Upper lobe of left lung (tissue), 6 donors: ENCODE data around the gene NR4A3. TPM values are rescaled to one million over a fixed set of nuclear protein-coding genes. Genes with fewer than 3 reads are reported as not detected.

Experiments used
- ATAC-seq, 2 donors: fragments of 200-7000 bp; cut with Tn5 transposase; one replicate each; pipeline ENCODE4 v1.9.1; 2022; ENCODE audit warnings: mild to moderate bottlenecking in 2 of 2, moderate library complexity in 2 of 2; ENCODE audit not compliant: low FRiP score in 2 of 2
- DNase-seq, 2 donors: peaks; one replicate each; pipeline ENCODE4 v3.0.0-alpha.2; 2019 to 2020
- H3K27ac ChIP-seq, 4 donors: fragments of 200-600 bp; sonication (generic); one replicate each; pipeline ENCODE4 v1.5.1; 2016 to 2019
- H3K27me3 ChIP-seq, 4 donors: fragments of 200-600 bp; sonication (generic); one replicate each; pipeline ENCODE4 v1.5.1; 2017 to 2019
- H3K36me3 ChIP-seq, 4 donors: fragments of 200-600 bp; sonication (generic); one replicate each; pipeline ENCODE4 v1.5.1; 2016 to 2019
- H3K4me1 ChIP-seq, 4 donors: fragments of 200-600 bp; sonication (generic); one replicate each; pipeline ENCODE4 v1.5.1; 2018 to 2019
- H3K4me3 ChIP-seq, 4 donors: fragments of 200-600 bp; sonication (generic); one replicate each; pipeline ENCODE4 v1.5.1; 2017 to 2019; ENCODE audit warnings: mild to moderate bottlenecking in 2 of 4, moderate library complexity in 1 of 4
- H3K9me3 ChIP-seq, 4 donors: fragments of 200-600 bp; sonication (generic); one replicate each; pipeline ENCODE4 v1.5.1; 2018 to 2019
- EP300 ChIP-seq, 4 donors: sonication (generic); formaldehyde crosslinking; IDR thresholded peaks; one replicate each; pipeline ENCODE4 v1.5.1; 2017; ENCODE audit warnings: antibody characterized with exemption in 4 of 4, control low read depth in 2 of 4
- POLR2A ChIP-seq, 4 donors: fragments of 450-650 bp; IDR thresholded peaks; one replicate each; pipeline ENCODE4 v1.5.1; 2016 to 2017; ENCODE audit warnings: antibody characterized with exemption in 4 of 4, mild to moderate bottlenecking in 2 of 4
- POLR2AphosphoS5 ChIP-seq, 2 donors: sonication (generic); formaldehyde crosslinking; IDR thresholded peaks; one replicate each; pipeline ENCODE4 v1.5.1; 2017; ENCODE audit warnings: antibody characterized with exemption in 2 of 2
- WGBS, 2 donors: methylation state at CpG; one replicate each; pipeline ENCODE4 v1.1.5; 2017 to 2018; 5-methylcytosine and 5-hydroxymethylcytosine counted together
- total RNA-seq, 6 donors: library from RNA; depleted of rRNA in 4 of 6; stranded (reverse); fragments of >200 nt in 4 of 6; gene quantifications; one replicate each; pipeline versions ENCODE4 v1.1.0 to v1.2.1, GENCODE V29; 2016 to 2021
- TF ChIP-seq, protein P1 (sequence below), 6 experiments: fragments of 450-650 bp in 4 of 6; fragments of 200-600 bp in 2 of 6; sonication (generic) in 2 of 6; IDR thresholded peaks; one replicate each; pipeline ENCODE4 v1.5.1; 2016 to 2019; ENCODE audit warnings: antibody characterized with exemption in 6 of 6
- donor health status: DM: no; HTN: no; CAD: no; lungs with moderate emphysema.
- donor health status: DM: no; HTN: yes; CAD: no; lungs with severe emphysema.

NR4A3 gene
- total RNA-seq, 6 donors from 2014 or later: 1.0 to 10.8 (median 5.6) TPM

DNA sequence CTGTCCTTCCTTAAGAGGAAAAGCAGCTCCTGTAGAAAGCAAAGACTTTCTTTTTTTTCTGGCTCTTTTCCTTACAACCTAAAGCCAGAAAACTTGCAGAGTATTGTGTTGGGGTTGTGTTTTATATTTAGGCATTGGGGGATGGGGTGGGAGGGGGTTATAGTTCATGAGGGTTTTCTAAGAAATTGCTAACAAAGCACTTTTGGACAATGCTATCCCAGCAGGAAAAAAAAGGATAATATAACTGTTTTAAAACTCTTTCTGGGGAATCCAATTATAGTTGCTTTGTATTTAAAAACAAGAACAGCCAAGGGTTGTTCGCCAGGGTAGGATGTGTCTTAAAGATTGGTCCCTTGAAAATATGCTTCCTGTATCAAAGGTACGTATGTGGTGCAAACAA is 42.3 kb downstream of the NR4A3 start:
- no peaks in the 10 kb centered on the region for H3K36me3 ChIP-seq
- H3K27me3 ChIP-seq: no peaks in the 10 kb centered on the region
- no peak overlapping the region for H3K4me3 ChIP-seq
- no peak for ATAC-seq
- no peaks in the 10 kb centered on the region for H3K9me3 ChIP-seq
- 80 to 96% methylated on average over 2 of the region's 2 CpGs for WGBS, 2 donors
- no peak overlapping the region for H3K27ac ChIP-seq
- TF ChIP-seq POLR2AphosphoS5 (IDR thresholded peaks at IDR 0.05) (no peak), POLR2A (IDR thresholded peaks at IDR 0.05) (no peak), EP300 (IDR thresholded peaks at IDR 0.05) (no peak)
- TF ChIP-seq, protein P1, sequence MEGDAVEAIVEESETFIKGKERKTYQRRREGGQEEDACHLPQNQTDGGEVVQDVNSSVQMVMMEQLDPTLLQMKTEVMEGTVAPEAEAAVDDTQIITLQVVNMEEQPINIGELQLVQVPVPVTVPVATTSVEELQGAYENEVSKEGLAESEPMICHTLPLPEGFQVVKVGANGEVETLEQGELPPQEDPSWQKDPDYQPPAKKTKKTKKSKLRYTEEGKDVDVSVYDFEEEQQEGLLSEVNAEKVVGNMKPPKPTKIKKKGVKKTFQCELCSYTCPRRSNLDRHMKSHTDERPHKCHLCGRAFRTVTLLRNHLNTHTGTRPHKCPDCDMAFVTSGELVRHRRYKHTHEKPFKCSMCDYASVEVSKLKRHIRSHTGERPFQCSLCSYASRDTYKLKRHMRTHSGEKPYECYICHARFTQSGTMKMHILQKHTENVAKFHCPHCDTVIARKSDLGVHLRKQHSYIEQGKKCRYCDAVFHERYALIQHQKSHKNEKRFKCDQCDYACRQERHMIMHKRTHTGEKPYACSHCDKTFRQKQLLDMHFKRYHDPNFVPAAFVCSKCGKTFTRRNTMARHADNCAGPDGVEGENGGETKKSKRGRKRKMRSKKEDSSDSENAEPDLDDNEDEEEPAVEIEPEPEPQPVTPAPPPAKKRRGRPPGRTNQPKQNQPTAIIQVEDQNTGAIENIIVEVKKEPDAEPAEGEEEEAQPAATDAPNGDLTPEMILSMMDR (IDR thresholded peaks at IDR 0.05): no peak
- H3K4me1 ChIP-seq: no peaks in the 10 kb centered on the region
- DNase-seq: no peak

DNA sequence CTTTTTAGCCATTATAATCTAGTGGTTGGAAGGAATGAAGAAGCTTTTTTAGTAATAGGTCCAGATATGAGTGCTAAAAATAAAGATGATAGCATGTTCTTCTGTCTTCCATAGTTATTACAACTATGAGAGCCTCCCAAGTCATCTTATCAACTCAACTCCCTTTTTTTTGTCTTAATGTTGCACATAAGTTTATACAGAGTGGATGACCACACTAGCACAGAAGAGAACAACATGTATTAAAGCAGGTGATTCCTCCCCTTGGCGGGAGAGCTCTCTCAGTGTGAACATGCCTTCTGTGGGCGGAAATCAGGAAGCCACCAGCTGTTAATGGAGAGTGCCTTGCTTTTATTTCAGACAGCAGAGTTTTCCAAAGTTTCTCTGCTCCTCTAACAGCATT is 44.7 kb downstream of the NR4A3 start:
- TF ChIP-seq POLR2A (IDR thresholded peaks at IDR 0.05): no peak
- Histone ChIP-seq H3K27ac (no peak overlapping the region), H3K36me3 (no peaks in the 10 kb centered on the region), H3K27me3 (no peaks in the 10 kb centered on the region), H3K4me1 (no peaks in the 10 kb centered on the region), H3K4me3 (no peak overlapping the region), H3K9me3 (no peaks in the 10 kb centered on the region)
- DNase-seq: no peak
- ATAC-seq: no peak
- 58 to 85% methylated on average over 2 of the region's 2 CpGs for WGBS, 2 donors

- WGBS, 2 donors: 42 to 45% methylated on average over 3 of the region's 3 CpGs
- ATAC-seq (no peak), DNase-seq (no peak)
Observed at GRCh38 chr9:99867536-99867935, 45.9 kb downstream of the NR4A3 start.

GRCh38 chr9:99867968-99868367 is 46.3 kb downstream of the NR4A3 start:
- Histone ChIP-seq H3K27me3 (no peaks in the 10 kb centered on the region), H3K27ac (no peak overlapping the region), H3K9me3 (no peaks in the 10 kb centered on the region), H3K36me3 (no peaks in the 10 kb centered on the region), H3K4me1 (no peaks in the 10 kb centered on the region), H3K4me3 (no peak overlapping the region)
- no peak for ATAC-seq
- DNase-seq: no peak
- TF ChIP-seq, protein P1 (IDR thresholded peaks at IDR 0.05): no peak
- no peak for TF ChIP-seq POLR2AphosphoS5 (IDR thresholded peaks at IDR 0.05)
- no peak for TF ChIP-seq POLR2A (IDR thresholded peaks at IDR 0.05)
- TF ChIP-seq EP300 (IDR thresholded peaks at IDR 0.05): no peak

More at GRCh38 chr9:99867536-99867935, 45.9 kb downstream of the NR4A3 start:
- Histone ChIP-seq H3K27ac (no peak overlapping the region), H3K27me3 (no peaks in the 10 kb centered on the region), H3K36me3 (no peaks in the 10 kb centered on the region), H3K4me1 (no peaks in the 10 kb centered on the region), H3K4me3 (no peak overlapping the region), H3K9me3 (no peaks in the 10 kb centered on the region)
- TF ChIP-seq EP300 (IDR thresholded peaks at IDR 0.05) (no peak), POLR2A (IDR thresholded peaks at IDR 0.05) (no peak), POLR2AphosphoS5 (IDR thresholded peaks at IDR 0.05) (no peak)
- TF ChIP-seq, protein P1 (IDR thresholded peaks at IDR 0.05): no peak

- no peaks in the 10 kb centered on the region for H3K9me3 ChIP-seq
- DNase-seq (no peak), ATAC-seq (peak in 1 of 2 donors; percentile 29)
- H3K27me3 ChIP-seq: no peaks in the 10 kb centered on the region
- no peaks in the 10 kb centered on the region for H3K36me3 ChIP-seq
- TF ChIP-seq, protein P1 (IDR thresholded peaks at IDR 0.05): no peak
- TF ChIP-seq POLR2A (IDR thresholded peaks at IDR 0.05) (no peak), EP300 (IDR thresholded peaks at IDR 0.05) (no peak), POLR2AphosphoS5 (IDR thresholded peaks at IDR 0.05) (no peak)
- WGBS, 2 donors: 77 to 85% methylated on average over 2 of the region's 2 CpGs
- H3K27ac ChIP-seq: no peak overlapping the region
- H3K4me3 ChIP-seq: no peak overlapping the region
- no peaks in the 10 kb centered on the region for H3K4me1 ChIP-seq
Observed at GRCh38 chr9:99868845-99869244, 47.2 kb downstream of the NR4A3 start.
